ENCODE measurements around the gene EFHD1. TPM values are rescaled to one million over a fixed set of nuclear protein-coding genes. Genes with fewer than 3 reads are reported as not detected.

Gene EFHD1
- total RNA-seq, 4 donors from 2014 or later: 0.30 to 10.1 (median 2.3) TPM

DNA sequence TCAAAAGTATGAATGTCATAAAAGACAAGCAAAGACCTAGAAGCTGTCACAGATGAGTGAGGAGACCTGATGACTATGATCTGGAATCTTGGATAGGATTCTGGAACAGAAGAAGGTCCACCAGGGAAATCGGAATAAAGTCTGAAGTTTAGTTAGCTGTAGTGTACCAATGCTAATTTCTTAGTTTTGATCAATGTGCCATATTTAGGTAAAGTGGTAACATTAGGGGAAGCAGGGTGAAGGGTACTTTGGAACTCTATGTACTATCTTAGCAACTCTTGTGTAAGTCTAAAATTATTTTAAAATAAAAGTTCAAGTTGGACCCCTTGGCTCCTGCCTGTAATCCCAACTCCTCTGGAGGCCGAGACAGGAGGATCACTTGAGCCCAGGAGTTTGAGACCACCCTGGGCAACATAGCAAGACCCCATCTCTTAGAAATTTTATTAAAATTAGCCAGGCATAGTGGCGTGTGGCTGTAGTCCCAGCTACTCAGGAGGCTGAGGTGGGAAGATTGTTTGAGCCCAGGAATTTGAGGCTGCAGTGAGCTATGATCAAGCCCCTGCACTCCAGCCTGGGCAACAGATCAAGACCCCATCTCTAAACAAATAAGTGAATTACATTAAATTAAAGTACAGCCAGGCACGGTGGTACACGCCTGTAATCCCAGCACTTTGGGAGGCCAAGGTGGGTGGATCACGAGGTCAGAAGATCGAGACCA is 35.9 kb upstream of the EFHD1 start:
- no peak for DNase-seq
- Histone ChIP-seq H3K36me3 (no peaks in the 10 kb centered on the region), H3K27ac (no peak overlapping the region), H3K9me3 (no peaks in the 10 kb centered on the region), H3K4me1 (peaks cover 0 to 11% (median 10%) of the 10 kb centered on the region in 3 donors), H3K27me3 (no peaks in the 10 kb centered on the region), H3K4me3 (no peak overlapping the region)
- intact Hi-C loops (cut with DNase I): no loop called here
- 87 to 91% methylated on average over 7 of the region's 7 CpGs for WGBS, 2 donors
- TF ChIP-seq, protein P1, sequence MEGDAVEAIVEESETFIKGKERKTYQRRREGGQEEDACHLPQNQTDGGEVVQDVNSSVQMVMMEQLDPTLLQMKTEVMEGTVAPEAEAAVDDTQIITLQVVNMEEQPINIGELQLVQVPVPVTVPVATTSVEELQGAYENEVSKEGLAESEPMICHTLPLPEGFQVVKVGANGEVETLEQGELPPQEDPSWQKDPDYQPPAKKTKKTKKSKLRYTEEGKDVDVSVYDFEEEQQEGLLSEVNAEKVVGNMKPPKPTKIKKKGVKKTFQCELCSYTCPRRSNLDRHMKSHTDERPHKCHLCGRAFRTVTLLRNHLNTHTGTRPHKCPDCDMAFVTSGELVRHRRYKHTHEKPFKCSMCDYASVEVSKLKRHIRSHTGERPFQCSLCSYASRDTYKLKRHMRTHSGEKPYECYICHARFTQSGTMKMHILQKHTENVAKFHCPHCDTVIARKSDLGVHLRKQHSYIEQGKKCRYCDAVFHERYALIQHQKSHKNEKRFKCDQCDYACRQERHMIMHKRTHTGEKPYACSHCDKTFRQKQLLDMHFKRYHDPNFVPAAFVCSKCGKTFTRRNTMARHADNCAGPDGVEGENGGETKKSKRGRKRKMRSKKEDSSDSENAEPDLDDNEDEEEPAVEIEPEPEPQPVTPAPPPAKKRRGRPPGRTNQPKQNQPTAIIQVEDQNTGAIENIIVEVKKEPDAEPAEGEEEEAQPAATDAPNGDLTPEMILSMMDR (IDR thresholded peaks at IDR 0.05): no peak
- no peak for TF ChIP-seq POLR2A (IDR thresholded peaks at IDR 0.05)

- TF ChIP-seq, protein P1 (IDR thresholded peaks at IDR 0.05): no peak
- no peak for TF ChIP-seq POLR2A (IDR thresholded peaks at IDR 0.05)
- 46 to 75% methylated on average over 2 to 3 of the region's 4 CpGs for WGBS, 2 donors
- no peaks in the 10 kb centered on the region for H3K36me3 ChIP-seq
- H3K27me3 ChIP-seq: no peaks in the 10 kb centered on the region
- DNase-seq: no peak
- peaks cover 0 to 3% (median 2%) of the 10 kb centered on the region in 3 donors for H3K4me1 ChIP-seq
- no peak overlapping the region for H3K27ac ChIP-seq
- intact Hi-C loops (cut with DNase I): no loop called here
- H3K9me3 ChIP-seq: no peaks in the 10 kb centered on the region
- no peak overlapping the region for H3K4me3 ChIP-seq
Measured at GRCh38 chr2:232598293-232598692, 35.1 kb upstream of the EFHD1 start.

DNA sequence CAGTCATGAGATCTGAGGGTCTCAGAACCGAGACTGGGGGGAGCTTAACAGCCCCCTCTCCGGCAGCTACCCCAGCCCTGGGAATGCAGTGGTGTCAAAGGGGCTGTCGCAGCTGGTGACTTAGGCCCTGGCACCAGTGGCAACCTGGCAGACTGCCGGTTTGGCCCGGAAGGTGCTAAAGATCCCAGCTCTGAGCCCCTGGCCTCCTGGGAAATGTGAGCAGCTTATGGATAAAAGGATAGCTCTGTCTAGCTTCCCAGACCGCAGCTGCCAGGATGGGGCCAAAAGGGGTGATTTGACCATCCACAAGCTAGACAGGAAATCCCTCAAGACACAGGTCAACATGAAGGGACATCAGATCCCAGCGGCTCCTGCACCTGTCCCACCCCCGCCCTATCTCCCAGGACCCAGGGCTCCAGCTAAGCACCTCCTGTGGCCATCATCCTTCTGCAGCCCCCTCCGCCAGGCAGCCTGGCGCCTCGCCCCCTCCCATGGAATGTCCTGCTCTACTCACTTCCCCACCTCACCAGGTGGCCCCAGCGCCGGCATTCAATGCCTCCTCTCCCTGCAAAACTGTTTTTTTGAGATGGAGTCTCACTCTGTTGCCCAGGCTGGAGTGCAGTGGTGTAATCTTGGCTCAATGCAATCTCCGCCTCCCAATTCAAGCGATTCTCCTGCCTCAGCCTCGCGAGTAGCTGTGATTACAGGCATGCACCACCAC is 33.2 kb upstream of the EFHD1 start:
- Histone ChIP-seq H3K4me1 (no peaks in the 10 kb centered on the region), H3K27ac (no peak overlapping the region), H3K36me3 (no peaks in the 10 kb centered on the region), H3K27me3 (no peaks in the 10 kb centered on the region), H3K4me3 (no peak overlapping the region), H3K9me3 (no peaks in the 10 kb centered on the region)
- WGBS, 2 donors: 68 to 81% methylated on average over 9 to 13 of the region's 17 CpGs
- intact Hi-C loops (cut with DNase I): no loop called here
- DNase-seq: no peak
- TF ChIP-seq, protein P1 (IDR thresholded peaks at IDR 0.05): no peak
- no peak for TF ChIP-seq POLR2A (IDR thresholded peaks at IDR 0.05)

DNA sequence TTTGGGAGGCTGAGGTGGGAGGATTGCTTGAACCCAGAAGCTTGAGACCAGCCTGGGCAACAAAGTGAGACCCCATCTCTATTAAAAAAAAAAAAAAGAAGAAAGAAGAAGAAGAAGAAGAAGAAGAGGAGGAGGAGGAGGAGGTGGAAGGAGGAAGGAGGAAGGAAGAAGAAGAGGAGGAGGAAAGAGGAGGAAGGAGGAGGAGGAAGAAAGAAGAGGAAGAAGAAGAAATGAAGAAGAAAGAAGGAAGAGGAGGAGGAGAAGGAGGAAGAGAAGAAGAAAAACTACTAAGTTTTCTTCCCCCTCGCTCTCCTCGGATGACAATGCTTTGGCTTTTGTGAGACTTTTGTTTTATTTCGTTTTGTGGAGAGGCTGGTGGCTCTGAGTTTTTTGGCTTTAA is 30.1 kb upstream of the EFHD1 start:
- Histone ChIP-seq H3K36me3 (no peaks in the 10 kb centered on the region), H3K9me3 (no peaks in the 10 kb centered on the region), H3K4me3 (no peak overlapping the region), H3K27me3 (no peaks in the 10 kb centered on the region), H3K27ac (no peak overlapping the region), H3K4me1 (peaks cover 3 to 10% (median 7%) of the 10 kb centered on the region in 3 donors)
- WGBS, 2 donors: 57 to 69% methylated on average over 3 of the region's 3 CpGs
- TF ChIP-seq, protein P1 (IDR thresholded peaks at IDR 0.05): no peak
- TF ChIP-seq POLR2A (IDR thresholded peaks at IDR 0.05): no peak
- DNase-seq: no peak
- intact Hi-C loops (cut with DNase I): no loop called here

GRCh38 chr2:232604535-232604934 is 28.9 kb upstream of the EFHD1 start:
- 87 to 100% methylated on average over 4 to 6 of the region's 10 CpGs for WGBS, 2 donors
- DNase-seq: no peak
- Histone ChIP-seq H3K27me3 (no peaks in the 10 kb centered on the region), H3K4me3 (no peak overlapping the region), H3K4me1 (peaks cover 3 to 10% (median 7%) of the 10 kb centered on the region in 3 donors), H3K27ac (no peak overlapping the region), H3K36me3 (no peaks in the 10 kb centered on the region), H3K9me3 (no peaks in the 10 kb centered on the region)
- intact Hi-C loops (cut with DNase I): no loop called here
- TF ChIP-seq, protein P1 (IDR thresholded peaks at IDR 0.05): no peak
- TF ChIP-seq POLR2A (IDR thresholded peaks at IDR 0.05): no peak

All from esophagus squamous epithelium (tissue), 5 donors.